PC-3 (cell line): ENCODE measurements around the gene RHBDD1. TPM values are rescaled to one million over a fixed set of nuclear protein-coding genes. Genes with fewer than 3 reads are reported as not detected.

Experiments
- ATAC-seq: fragments of 200-7000 bp; cut with Tn5 transposase; 2 replicates; pipeline ENCODE4 v1.9.1; 2020; ENCODE audit warnings: mild to moderate bottlenecking, moderate library complexity
- BruUV-seq: library from RNA; stranded (reverse); fragments of 400-500 nt; replicated peaks from 2 replicates; lab custom pipeline; 2021; lab: Mats Ljungman, UMichigan
- CTCF ChIA-PET: fragments of 300-600 bp; sonication (Branson Sonifier 250); formaldehyde crosslinking; loops from one replicate; lab custom pipeline; 2022; ENCODE audit warnings: antibody characterized with exemption; lab: Charles Lee
- POLR2A ChIA-PET: fragments of 300-600 bp; sonication (Branson Sonifier 250); formaldehyde crosslinking; loops from one replicate; lab custom pipeline; 2022; ENCODE audit warnings: antibody characterized with exemption; ENCODE audit not compliant: unreplicated experiment; lab: Charles Lee
- DNase-seq: peaks from one replicate; pipeline ENCODE4 v3.0.0-alpha.2; 2015
- H2AFZ ChIP-seq: fragments of 300-600 bp; sonication (generic); 2 replicates; pipeline ENCODE4 v1.6.0; 2016; ENCODE audit warnings: antibody characterized with exemption, low read length
- H3F3A ChIP-seq: fragments of 300-600 bp; sonication (generic); one replicate; pipeline ENCODE4 v1.6.0; 2017; ENCODE audit warnings: antibody characterized with exemption, low read length, control low read depth, mild to moderate bottlenecking; ENCODE audit not compliant: unreplicated experiment
- H3K27ac ChIP-seq: fragments of 300-600 bp; sonication (generic); 2 replicates; pipeline ENCODE4 v1.5.1; 2016; ENCODE audit warnings: mild to moderate bottlenecking, low read length
- H3K27me3 ChIP-seq: fragments of 300-600 bp; sonication (generic); 2 replicates; pipeline ENCODE4 v1.6.1; 2016; ENCODE audit warnings: low read length, mixed read lengths
- H3K36me3 ChIP-seq: fragments of 300-600 bp; sonication (generic); 2 replicates; pipeline ENCODE4 v1.6.1; 2016; ENCODE audit warnings: low read depth, mixed run types, low read length, mixed read lengths
- H3K4me1 ChIP-seq: fragments of 300-600 bp; sonication (generic); 2 replicates; pipeline ENCODE4 v1.5.1; 2016; ENCODE audit warnings: low read length; ENCODE audit not compliant: insufficient read depth
- H3K4me2 ChIP-seq: fragments of 300-600 bp; sonication (generic); 2 replicates; pipeline ENCODE4 v1.6.0; 2016; ENCODE audit warnings: low read length
- H3K4me3 ChIP-seq: fragments of 300-600 bp; sonication (generic); 2 replicates; pipeline ENCODE4 v1.5.1; 2016; ENCODE audit warnings: mild to moderate bottlenecking, low read length, mixed read lengths
- H3K79me2 ChIP-seq: fragments of 300-600 bp; sonication (generic); 2 replicates; pipeline ENCODE4 v1.6.1; 2017; ENCODE audit warnings: low read length, mixed read lengths
- H3K9ac ChIP-seq: fragments of 300-600 bp; sonication (generic); 2 replicates; pipeline ENCODE4 v1.6.0; 2016; ENCODE audit warnings: mild to moderate bottlenecking, low read length
- H3K9me2 ChIP-seq: fragments of 300-600 bp; sonication (generic); replicated peaks from 2 replicates; pipeline ENCODE4 v1.6.1; 2016; ENCODE audit warnings: mixed run types, low read length, mixed read lengths
- H3K9me3 ChIP-seq: fragments of 300-600 bp; sonication (generic); 2 replicates; pipeline ENCODE4 v1.6.1; 2016; ENCODE audit warnings: low read length, mixed read lengths
- H4K20me1 ChIP-seq: fragments of 300-600 bp; sonication (generic); 2 replicates; pipeline ENCODE4 v1.6.1; 2016; ENCODE audit warnings: low read length, mixed read lengths
- CTCF ChIP-seq: fragments of 300-600 bp; sonication (generic); conservative IDR thresholded peaks from 2 replicates; pipeline ENCODE4 v1.5.1; 2017; ENCODE audit warnings: antibody characterized with exemption, low read depth, mild to moderate bottlenecking, low read length
- EZH2 ChIP-seq: fragments of 300-600 bp; sonication (generic); IDR thresholded peaks from one replicate; pipeline ENCODE4 v1.6.1; 2017; ENCODE audit warnings: antibody characterized with exemption, mild to moderate bottlenecking, low read length; ENCODE audit not compliant: unreplicated experiment
- EZH2phosphoT487 ChIP-seq: fragments of 300-600 bp; sonication (generic); IDR thresholded peaks from 2 replicates; pipeline ENCODE4 v1.6.1; 2018; ENCODE audit warnings: mild to moderate bottlenecking, antibody characterized with exemption, low read length, borderline replicate concordance
- intact Hi-C: fragments of 100-400 bp; cut with micrococcal nuclease; formaldehyde crosslinking; loops from 2 replicates; pipeline ENCODE4 v1.9.0; 2023
- total RNA-seq: library from RNA; depleted of rRNA; stranded (reverse); fragments of >200 nt; gene quantifications from 2 replicates; pipeline ENCODE4 v1.2.3, GENCODE V29; 2014

RHBDD1 gene
- total RNA-seq, 1 experiment from 2014 or later: 9.1 TPM

GRCh38 chr2:226969417-226970080 is 133.7 kb downstream of the RHBDD1 start:
- Histone ChIP-seq H3K9me3 (no peaks in the 10 kb centered on the region), H3K27ac (no peak overlapping the region), H2AFZ (no peak overlapping the region), H3K4me2 (no peak overlapping the region), H3F3A (no peaks in the 10 kb centered on the region), H3K36me3 (no peaks in the 10 kb centered on the region), H3K27me3 (no peaks in the 10 kb centered on the region), H3K4me3 (no peak overlapping the region), H3K4me1 (no peaks in the 10 kb centered on the region), H3K79me2 (no peaks in the 10 kb centered on the region), H3K9me2 (no peaks in the 10 kb centered on the region), H3K9ac (no peak overlapping the region), H4K20me1 (no peaks in the 10 kb centered on the region)
- DNase-seq (no peak), ATAC-seq (no peak)
- CTCF ChIA-PET: no interaction called here
- POLR2A ChIA-PET: no interaction called here
- intact Hi-C loops: no loop called here
- BruUV-seq: no TSS peak
- TF ChIP-seq CTCF (no peak), EZH2 (no peak), EZH2phosphoT487 (no peak)

GRCh38 chr2:226970362-226970761 is 134.5 kb downstream of the RHBDD1 start:
- TF ChIP-seq EZH2 (no peak), CTCF (no peak), EZH2phosphoT487 (no peak)
- no peaks in the 10 kb centered on the region for H3K27me3 ChIP-seq
- H3K4me1 ChIP-seq: no peaks in the 10 kb centered on the region
- ATAC-seq: no peak
- H3K9ac ChIP-seq: no peak overlapping the region
- H3K4me3 ChIP-seq: no peak overlapping the region
- H4K20me1 ChIP-seq: no peaks in the 10 kb centered on the region
- H3K27ac ChIP-seq: no peak overlapping the region
- no peaks in the 10 kb centered on the region for H3K9me3 ChIP-seq
- H2AFZ ChIP-seq: no peak overlapping the region
- no peak for DNase-seq
- CTCF ChIA-PET: no interaction called here
- BruUV-seq: no TSS peak
- no peaks in the 10 kb centered on the region for H3K79me2 ChIP-seq
- intact Hi-C loops: no loop called here
- no peak overlapping the region for H3K4me2 ChIP-seq
- H3K9me2 ChIP-seq: no peaks in the 10 kb centered on the region
- no peaks in the 10 kb centered on the region for H3K36me3 ChIP-seq
- POLR2A ChIA-PET: no interaction called here
- H3F3A ChIP-seq: no peaks in the 10 kb centered on the region

GRCh38 chr2:226971084-226971483 is 135.2 kb downstream of the RHBDD1 start:
- intact Hi-C loops: no loop called here
- TF ChIP-seq CTCF: no peak
- TF ChIP-seq EZH2: no peak
- TF ChIP-seq EZH2phosphoT487: no peak
- Histone ChIP-seq H3K4me1 (no peaks in the 10 kb centered on the region), H3F3A (no peaks in the 10 kb centered on the region), H3K9me3 (no peaks in the 10 kb centered on the region), H3K4me2 (no peak overlapping the region), H2AFZ (no peak overlapping the region), H3K79me2 (no peaks in the 10 kb centered on the region), H3K4me3 (no peak overlapping the region), H3K27me3 (no peaks in the 10 kb centered on the region), H3K27ac (no peak overlapping the region), H3K9ac (no peak overlapping the region), H3K9me2 (no peaks in the 10 kb centered on the region), H3K36me3 (no peaks in the 10 kb centered on the region), H4K20me1 (no peaks in the 10 kb centered on the region)
- no TSS peak for BruUV-seq
- CTCF ChIA-PET: no interaction called here
- POLR2A ChIA-PET: no interaction called here
- no peak for DNase-seq
- ATAC-seq: no peak
